HepG2 (cell line): Measurements from ENCODE around the gene BTK. TPM values are rescaled to one million over a fixed set of nuclear protein-coding genes. Genes with fewer than 3 reads are reported as not detected.

Experiments used
- ATAC-seq: fragments of 200-7000 bp; cut with Tn5 transposase; 3 replicates; pipeline ENCODE4 v1.9.1; 2020; ENCODE audit warnings: mild to moderate bottlenecking, moderate library complexity
- BruUV-seq: library from RNA; stranded (reverse); fragments of 400-500 nt; replicated peaks from 2 replicates; lab custom pipeline; 2021; lab: Mats Ljungman, UMichigan
- CTCF ChIA-PET: fragments of 300-600 bp; formaldehyde crosslinking; extraction: SDS; loops from one replicate; lab custom pipeline; 2021; ENCODE audit warnings: low total read pairs, inconsistent platforms, low intra/inter-chr PET ratio; lab: Yijun Ruan, JAX
- POLR2A ChIA-PET: fragments of 350-600 bp; sonication (Branson Sonifier 250); formaldehyde crosslinking; loops from one replicate; lab custom pipeline; 2020; ENCODE audit warnings: antibody characterized with exemption, inconsistent platforms; lab: Yijun Ruan, JAX
- DNase-seq: peaks from one replicate; pipeline ENCODE4 v3.0.0-alpha.2; 2015; ENCODE audit warnings: low spot score
- FAIRE-seq: peaks from 3 replicates; lab custom pipeline; 2011; peaks lifted over from hg19 to GRCh38; lab: Jason Lieb, UNC
- H2AFZ ChIP-seq: one replicate; pipeline ENCODE4 v1.6.1; 2011; ENCODE audit warnings: low read length, inconsistent platforms
- H3K27ac ChIP-seq: fragments of 300-600 bp; 3 replicates; pipeline ENCODE4 v1.8.0; 2011; ENCODE audit warnings: mixed run types, mild to moderate bottlenecking, mixed read lengths, low read length, inconsistent platforms; ENCODE audit not compliant: insufficient read depth; ENCODE audit errors: extremely low read length
- H3K27me3 ChIP-seq, 2 experiments: fragments of 200-600 bp in 1 of 2; 2 replicates in 1 of 2; 3 replicates in 1 of 2; pipeline versions ENCODE4 v1.6.0 to v1.8.0; 2011; ENCODE audit warnings: low read length in 2 of 2, mild to moderate bottlenecking in 2 of 2, moderate library complexity in 2 of 2, inconsistent platforms in 1 of 2; ENCODE audit not compliant: insufficient read depth in 2 of 2, control insufficient read depth in 1 of 2
- H3K36me3 ChIP-seq, 2 experiments: fragments of 200-600 bp in 1 of 2; replicated peaks in 1 of 2; 2 replicates in 1 of 2; 3 replicates in 1 of 2; pipeline versions ENCODE4 v1.5.1 to v1.8.0; 2011; ENCODE audit warnings: low read length in 2 of 2, inconsistent platforms in 1 of 2; ENCODE audit not compliant: insufficient read depth in 2 of 2, control insufficient read depth in 1 of 2
- H3K4me1 ChIP-seq: 2 replicates; pipeline ENCODE4 v1.5.1; 2012; ENCODE audit warnings: low read length, inconsistent platforms; ENCODE audit not compliant: insufficient read depth
- H3K4me2 ChIP-seq: 2 replicates; pipeline ENCODE4 v1.6.0; 2011; ENCODE audit warnings: low read depth, low read length, inconsistent platforms
- H3K4me3 ChIP-seq, 3 experiments: fragments of 200-600 bp in 1 of 3; sonication (generic), shearing (Covaris generic) in 1 of 3; replicated peaks in 1 of 3; 2 replicates each; pipeline ENCODE4 v1.5.1; 2011 to 2016; ENCODE audit warnings: low read length in 3 of 3, inconsistent platforms in 2 of 3, low read depth in 2 of 3, mild to moderate bottlenecking in 2 of 3, control low read depth in 1 of 3, mixed read lengths in 1 of 3; ENCODE audit not compliant: insufficient read depth in 1 of 3
- H3K79me2 ChIP-seq: one replicate; pipeline ENCODE4 v1.6.1; 2011; ENCODE audit warnings: low read length, inconsistent platforms; ENCODE audit not compliant: insufficient read depth
- H3K9ac ChIP-seq: 2 replicates; pipeline ENCODE4 v1.6.0; 2011; ENCODE audit warnings: mild to moderate bottlenecking, low read depth, low read length, inconsistent platforms; ENCODE audit not compliant: insufficient read depth
- H3K9me3 ChIP-seq: 2 replicates; pipeline ENCODE4 v1.5.1; 2012; ENCODE audit warnings: mild to moderate bottlenecking, low read length
- H4K20me1 ChIP-seq: 2 replicates; pipeline ENCODE4 v1.6.0; 2011; ENCODE audit warnings: inconsistent platforms, mild to moderate bottlenecking, low read length, moderate library complexity; ENCODE audit not compliant: insufficient read depth
- PCBP2 ChIP-seq: fragments of 200-400 bp; formaldehyde crosslinking; optimal IDR thresholded peaks from 2 replicates; pipeline ENCODE3; 2018; ENCODE audit warnings: low read length, low read depth; ENCODE audit not compliant: poor library complexity, severe bottlenecking
- ZNF12 ChIP-seq: sonication (generic); formaldehyde crosslinking; IDR thresholded peaks from 2 replicates; pipeline ENCODE4 v1.5.0; 2020; ENCODE audit warnings: missing genetic modification reagents
- WGBS: methylation state at CpG from one replicate; pipeline ENCODE4 v1.1.6; 2017; ENCODE audit warnings: low lambda C conversion rate; 5-methylcytosine and 5-hydroxymethylcytosine counted together
- in situ Hi-C: cut with HindIII; loops from 2 replicates; pipeline ENCODE4 v1.10.0; 2017; ENCODE audit warnings: low pct_unique_long_range_greater_than_20kb; ENCODE audit not compliant: extremely low pct_ligation_motif_present
- intact Hi-C: fragments of 100-400 bp; cut with micrococcal nuclease; formaldehyde crosslinking; loops from one replicate; pipeline ENCODE4 v1.10.0; 2022; ENCODE audit not compliant: unreplicated experiment
- polyA plus RNA-seq, 8 experiments: library from polyadenylated mRNA; depleted of rRNA in 3 of 8; stranded (reverse) in 7 of 8; unstranded in 1 of 8; fragments of >200 nt; fragmentation: Illumina TruSeq in 4 of 8; extraction: Trizol in 4 of 8; gene quantifications; 2 replicates each; pipeline versions ENCODE4 v1.2.1 to v1.2.3, GENCODE V29; 2011 to 2016; ENCODE audit warnings: low read depth in 4 of 8, missing spikeins in 1 of 8, mixed read lengths in 1 of 8; ENCODE audit not compliant: insufficient read depth in 1 of 8
- total RNA-seq, 5 experiments: library from RNA; depleted of rRNA; stranded (reverse); fragments of >200 nt; fragmentation: Illumina TruSeq; extraction: Trizol; gene quantifications; 2 replicates each; pipeline ENCODE4 v1.2.3, GENCODE V29; 2016; ENCODE audit warnings: low read depth in 1 of 5
- TF ChIP-seq, protein P1 (sequence below): sonication (generic); formaldehyde crosslinking; IDR thresholded peaks from 2 replicates; pipeline ENCODE4 v1.4.0; 2020; ENCODE audit warnings: missing genetic modification reagents
- TF ChIP-seq, protein P2 (sequence below): sonication (generic); formaldehyde crosslinking; IDR thresholded peaks from 2 replicates; pipeline ENCODE4 v1.4.0; 2020; ENCODE audit warnings: low read depth, mild to moderate bottlenecking, missing genetic modification reagents
- TF ChIP-seq, protein P3 (sequence below): sonication (generic); formaldehyde crosslinking; IDR thresholded peaks from 2 replicates; pipeline ENCODE4 v1.8.1; 2022; ENCODE audit warnings: mild to moderate bottlenecking, missing genetic modification reagents
- TF ChIP-seq, protein P4 (sequence below): sonication (generic); formaldehyde crosslinking; IDR thresholded peaks from one replicate; pipeline ENCODE4 v1.5.1; 2020; ENCODE audit warnings: mild to moderate bottlenecking, missing genetic modification reagents; ENCODE audit errors: not compliant biosample characterization
- TF ChIP-seq, protein P5 (sequence below): sonication (generic); formaldehyde crosslinking; IDR thresholded peaks from 2 replicates; pipeline ENCODE4 v1.5.0; 2020; ENCODE audit warnings: mild to moderate bottlenecking, missing genetic modification reagents

The BTK gene
- total and polyA plus RNA-seq, 2 of the 13 experiments (the other 11 are each of a cell fraction or from before 2014, with no cell fraction given) = not detected

DNA sequence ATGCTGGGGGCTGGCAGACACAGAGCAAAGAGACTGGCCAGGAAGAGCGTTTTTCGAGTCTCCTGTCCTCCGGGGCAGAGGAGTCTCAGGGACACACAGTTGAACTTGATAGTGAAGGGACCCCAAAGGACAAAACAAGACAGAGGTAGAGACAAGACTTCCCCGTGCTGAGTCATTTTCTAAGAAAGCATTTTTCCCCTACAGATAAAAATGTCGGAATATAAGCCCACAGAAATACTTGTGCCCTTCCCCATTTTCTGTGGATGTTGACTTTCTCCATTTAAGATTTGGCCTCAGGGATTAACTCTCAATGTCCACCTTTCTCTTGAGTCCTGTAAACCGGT lies 523 bp upstream of the BTK start:
- H3K4me2 ChIP-seq = no peak overlapping the region
- peaks cover 6% of the 10 kb centered on the region for H3K79me2 ChIP-seq
- no TSS peak for BruUV-seq
- H2AFZ ChIP-seq = no peak overlapping the region
- H3K27ac ChIP-seq = no peak overlapping the region
- H3K27me3 ChIP-seq = no peaks in the 10 kb centered on the region; a peak in 1 of 5 replicates
- no peaks in the 10 kb centered on the region for H3K4me1 ChIP-seq
- H3K36me3 ChIP-seq = no peaks in the 10 kb centered on the region
- H3K9me3 ChIP-seq = no peaks in the 10 kb centered on the region
- WGBS = 70% methylated on average over 5 of the region's 6 CpGs
- no peak overlapping the region for H3K9ac ChIP-seq
- FAIRE-seq (no peak), ATAC-seq (no peak), DNase-seq (no peak)
- intact Hi-C loops (no loop called here), in situ Hi-C loops (no loop called here)
- H4K20me1 ChIP-seq = no peaks in the 10 kb centered on the region
- POLR2A ChIA-PET = no interaction called here
- no peak overlapping the region for H3K4me3 ChIP-seq
- CTCF ChIA-PET = no interaction called here
- TF ChIP-seq, protein P1, sequence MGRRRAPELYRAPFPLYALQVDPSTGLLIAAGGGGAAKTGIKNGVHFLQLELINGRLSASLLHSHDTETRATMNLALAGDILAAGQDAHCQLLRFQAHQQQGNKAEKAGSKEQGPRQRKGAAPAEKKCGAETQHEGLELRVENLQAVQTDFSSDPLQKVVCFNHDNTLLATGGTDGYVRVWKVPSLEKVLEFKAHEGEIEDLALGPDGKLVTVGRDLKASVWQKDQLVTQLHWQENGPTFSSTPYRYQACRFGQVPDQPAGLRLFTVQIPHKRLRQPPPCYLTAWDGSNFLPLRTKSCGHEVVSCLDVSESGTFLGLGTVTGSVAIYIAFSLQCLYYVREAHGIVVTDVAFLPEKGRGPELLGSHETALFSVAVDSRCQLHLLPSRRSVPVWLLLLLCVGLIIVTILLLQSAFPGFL (CRISPR knock-in tag) = no peak
- TF ChIP-seq PCBP2 (no peak), ZNF12 (CRISPR knock-in tag) (no peak)
- TF ChIP-seq, protein P2, sequence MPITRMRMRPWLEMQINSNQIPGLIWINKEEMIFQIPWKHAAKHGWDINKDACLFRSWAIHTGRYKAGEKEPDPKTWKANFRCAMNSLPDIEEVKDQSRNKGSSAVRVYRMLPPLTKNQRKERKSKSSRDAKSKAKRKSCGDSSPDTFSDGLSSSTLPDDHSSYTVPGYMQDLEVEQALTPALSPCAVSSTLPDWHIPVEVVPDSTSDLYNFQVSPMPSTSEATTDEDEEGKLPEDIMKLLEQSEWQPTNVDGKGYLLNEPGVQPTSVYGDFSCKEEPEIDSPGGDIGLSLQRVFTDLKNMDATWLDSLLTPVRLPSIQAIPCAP (CRISPR knock-in tag) = no peak
- TF ChIP-seq, protein P3, sequence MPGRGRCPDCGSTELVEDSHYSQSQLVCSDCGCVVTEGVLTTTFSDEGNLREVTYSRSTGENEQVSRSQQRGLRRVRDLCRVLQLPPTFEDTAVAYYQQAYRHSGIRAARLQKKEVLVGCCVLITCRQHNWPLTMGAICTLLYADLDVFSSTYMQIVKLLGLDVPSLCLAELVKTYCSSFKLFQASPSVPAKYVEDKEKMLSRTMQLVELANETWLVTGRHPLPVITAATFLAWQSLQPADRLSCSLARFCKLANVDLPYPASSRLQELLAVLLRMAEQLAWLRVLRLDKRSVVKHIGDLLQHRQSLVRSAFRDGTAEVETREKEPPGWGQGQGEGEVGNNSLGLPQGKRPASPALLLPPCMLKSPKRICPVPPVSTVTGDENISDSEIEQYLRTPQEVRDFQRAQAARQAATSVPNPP = no peak
- TF ChIP-seq, protein P4, sequence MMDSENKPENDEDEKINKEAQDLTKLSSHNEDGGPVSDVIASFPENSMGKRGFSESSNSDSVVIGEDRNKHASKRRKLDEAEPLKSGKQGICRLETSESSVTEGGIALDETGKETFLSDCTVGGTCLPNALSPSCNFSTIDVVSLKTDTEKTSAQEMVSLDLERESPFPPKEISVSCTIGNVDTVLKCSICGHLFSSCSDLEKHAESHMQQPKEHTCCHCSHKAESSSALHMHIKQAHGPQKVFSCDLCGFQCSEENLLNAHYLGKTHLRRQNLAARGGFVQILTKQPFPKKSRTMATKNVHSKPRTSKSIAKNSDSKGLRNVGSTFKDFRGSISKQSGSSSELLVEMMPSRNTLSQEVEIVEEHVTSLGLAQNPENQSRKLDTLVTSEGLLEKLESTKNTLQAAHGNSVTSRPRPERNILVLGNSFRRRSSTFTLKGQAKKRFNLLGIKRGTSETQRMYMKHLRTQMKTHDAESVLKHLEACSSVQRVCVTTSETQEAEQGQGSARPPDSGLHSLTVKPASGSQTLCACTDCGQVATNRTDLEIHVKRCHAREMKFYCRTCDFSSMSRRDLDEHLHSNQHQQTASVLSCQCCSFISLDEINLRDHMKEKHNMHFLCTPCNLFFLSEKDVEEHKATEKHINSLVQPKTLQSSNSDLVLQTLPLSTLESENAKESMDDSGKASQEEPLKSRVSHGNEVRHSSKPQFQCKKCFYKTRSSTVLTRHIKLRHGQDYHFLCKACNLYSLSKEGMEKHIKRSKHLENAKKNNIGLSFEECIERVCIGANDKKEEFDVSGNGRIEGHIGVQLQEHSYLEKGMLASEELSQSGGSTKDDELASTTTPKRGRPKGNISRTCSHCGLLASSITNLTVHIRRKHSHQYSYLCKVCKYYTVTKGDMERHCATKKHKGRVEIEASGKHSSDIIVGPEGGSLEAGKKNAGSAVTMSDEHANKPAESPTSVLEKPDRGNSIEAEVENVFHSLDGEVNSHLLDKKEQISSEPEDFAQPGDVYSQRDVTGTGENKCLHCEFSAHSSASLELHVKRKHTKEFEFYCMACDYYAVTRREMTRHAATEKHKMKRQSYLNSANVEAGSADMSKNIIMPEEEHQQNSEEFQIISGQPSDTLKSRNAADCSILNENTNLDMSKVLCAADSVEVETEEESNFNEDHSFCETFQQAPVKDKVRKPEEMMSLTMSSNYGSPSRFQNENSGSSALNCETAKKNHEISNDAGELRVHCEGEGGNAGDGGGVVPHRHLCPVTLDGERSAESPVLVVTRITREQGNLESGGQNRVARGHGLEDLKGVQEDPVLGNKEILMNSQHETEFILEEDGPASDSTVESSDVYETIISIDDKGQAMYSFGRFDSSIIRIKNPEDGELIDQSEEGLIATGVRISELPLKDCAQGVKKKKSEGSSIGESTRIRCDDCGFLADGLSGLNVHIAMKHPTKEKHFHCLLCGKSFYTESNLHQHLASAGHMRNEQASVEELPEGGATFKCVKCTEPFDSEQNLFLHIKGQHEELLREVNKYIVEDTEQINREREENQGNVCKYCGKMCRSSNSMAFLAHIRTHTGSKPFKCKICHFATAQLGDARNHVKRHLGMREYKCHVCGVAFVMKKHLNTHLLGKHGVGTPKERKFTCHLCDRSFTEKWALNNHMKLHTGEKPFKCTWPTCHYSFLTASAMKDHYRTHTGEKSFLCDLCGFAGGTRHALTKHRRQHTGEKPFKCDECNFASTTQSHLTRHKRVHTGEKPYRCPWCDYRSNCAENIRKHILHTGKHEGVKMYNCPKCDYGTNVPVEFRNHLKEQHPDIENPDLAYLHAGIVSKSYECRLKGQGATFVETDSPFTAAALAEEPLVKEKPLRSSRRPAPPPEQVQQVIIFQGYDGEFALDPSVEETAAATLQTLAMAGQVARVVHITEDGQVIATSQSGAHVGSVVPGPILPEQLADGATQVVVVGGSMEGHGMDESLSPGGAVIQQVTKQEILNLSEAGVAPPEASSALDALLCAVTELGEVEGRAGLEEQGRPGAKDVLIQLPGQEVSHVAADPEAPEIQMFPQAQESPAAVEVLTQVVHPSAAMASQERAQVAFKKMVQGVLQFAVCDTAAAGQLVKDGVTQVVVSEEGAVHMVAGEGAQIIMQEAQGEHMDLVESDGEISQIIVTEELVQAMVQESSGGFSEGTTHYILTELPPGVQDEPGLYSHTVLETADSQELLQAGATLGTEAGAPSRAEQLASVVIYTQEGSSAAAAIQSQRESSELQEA (CRISPR knock-in tag) = no peak
- TF ChIP-seq, protein P5, sequence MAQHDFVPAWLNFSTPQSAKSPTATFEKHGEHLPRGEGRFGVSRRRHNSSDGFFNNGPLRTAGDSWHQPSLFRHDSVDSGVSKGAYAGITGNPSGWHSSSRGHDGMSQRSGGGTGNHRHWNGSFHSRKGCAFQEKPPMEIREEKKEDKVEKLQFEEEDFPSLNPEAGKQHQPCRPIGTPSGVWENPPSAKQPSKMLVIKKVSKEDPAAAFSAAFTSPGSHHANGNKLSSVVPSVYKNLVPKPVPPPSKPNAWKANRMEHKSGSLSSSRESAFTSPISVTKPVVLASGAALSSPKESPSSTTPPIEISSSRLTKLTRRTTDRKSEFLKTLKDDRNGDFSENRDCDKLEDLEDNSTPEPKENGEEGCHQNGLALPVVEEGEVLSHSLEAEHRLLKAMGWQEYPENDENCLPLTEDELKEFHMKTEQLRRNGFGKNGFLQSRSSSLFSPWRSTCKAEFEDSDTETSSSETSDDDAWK = no peak
